ENCODE results near the gene SPON1. TPM values are rescaled to one million over a fixed set of nuclear protein-coding genes. Genes with fewer than 3 reads are reported as not detected.

SPON1 gene
- total and polyA plus RNA-seq, 2 of the 8 experiments (the other 6 are each of a cell fraction or from before 2014, with no cell fraction given), result 1.5 to 5.4 TPM

- Histone ChIP-seq H3K4me1 (replicated peaks in 1 of 4; ENCODE audit: control insufficient read depth in 3 of 4, insufficient read depth in 4 of 4, low read length in 3 of 4) (no peaks in the 10 kb centered on the region; a peak in 1 of 7 replicates), H3K79me2 (ENCODE audit: control insufficient read depth in 1 of 2, insufficient read depth in 2 of 2, low read length in 2 of 2) (no peaks in the 10 kb centered on the region), H3K27me3 (replicated peaks in 1 of 4; ENCODE audit: control insufficient read depth in 3 of 4, extremely low read depth in 1 of 4, insufficient read depth in 3 of 4, low read length in 3 of 4) (no peaks in the 10 kb centered on the region), H2BK120ac (replicated peaks; ENCODE audit: low read depth, low read length) (no peak overlapping the region), H3K9ac (replicated peaks in 1 of 4; ENCODE audit: extremely low read depth in 1 of 4, low read depth in 3 of 4, low read length in 3 of 4) (no peak overlapping the region), H4K5ac (ENCODE audit: insufficient read length, low read depth, low read length) (no peak overlapping the region), H3K4ac (replicated peaks; ENCODE audit: insufficient read length, low read depth, low read length) (no peak overlapping the region), H3K23me2 (ENCODE audit: low read depth, low read length) (no peaks in the 10 kb centered on the region), H3K4me2 (ENCODE audit: insufficient read depth in 1 of 2, low read depth in 2 of 2, low read length in 2 of 2) (no peak overlapping the region), H3K27ac (ENCODE audit: low read depth, low read length) (no peak overlapping the region), H2AK5ac (ENCODE audit: low read depth, low read length) (no peak overlapping the region), H2BK20ac (ENCODE audit: low read length) (no peak overlapping the region), H3K56ac (replicated peaks; ENCODE audit: insufficient read length, low read depth, low read length) (no peak overlapping the region), H2BK15ac (ENCODE audit: low read length) (no peak overlapping the region), H4K20me1 (replicated peaks in 1 of 2; ENCODE audit: control insufficient read depth in 1 of 2, insufficient read depth in 2 of 2, low read length in 2 of 2) (no peaks in the 10 kb centered on the region), H2BK5ac (ENCODE audit: low read depth, low read length) (no peak overlapping the region), H3K79me1 (ENCODE audit: low read depth, low read length) (no peaks in the 10 kb centered on the region), H2BK12ac (ENCODE audit: low read depth, low read length) (no peak overlapping the region), H3K23ac (ENCODE audit: insufficient read length) (no peak overlapping the region), H3K9me3 (ENCODE audit: insufficient read depth in 2 of 2, low read depth in 1 of 2, low read length in 1 of 2) (peaks cover 6% of the 10 kb centered on the region in 2 experiments; a peak in 1 of 4 replicates), H3K4me3 (ENCODE audit: extremely low read depth in 1 of 4, insufficient read depth in 2 of 4, low read depth in 3 of 4, low read length in 4 of 4) (no peak overlapping the region), H3K18ac (ENCODE audit: extremely low read depth, low read length) (no peak overlapping the region), H4K8ac (ENCODE audit: extremely low read depth, insufficient read depth, low read length) (no peak overlapping the region), H3K14ac (ENCODE audit: insufficient read length) (no peak overlapping the region), H2AFZ (ENCODE audit: low read length) (no peak overlapping the region), H4K91ac (replicated peaks; ENCODE audit: insufficient read length, low read length) (no peak overlapping the region), H3K36me3 (ENCODE audit: control insufficient read depth in 2 of 4, insufficient read depth in 4 of 4, low read length in 3 of 4) (no peaks in the 10 kb centered on the region)
- ChIA-PET CTCF (ENCODE audit: partially characterized antibody) (interaction anchor here (0.6 kb wide), 1 partner anchor 90 kb away, joined by 5 read pairs; no protein-coding TSS in a partner anchor), POLR2A (ENCODE audit: partially characterized antibody) (no interaction called here)
- 83% methylated on average over 4 of the region's 4 CpGs; no CpG with 5 or more reads in 1 of the 2 experiments for WGBS, 2 experiments (ENCODE audit: extremely low coverage in 1 of 2, insufficient coverage in 1 of 2, insufficient read length in 1 of 2, insufficient replicate concordance in 2 of 2, low coverage in 1 of 2, low lambda C conversion rate in 2 of 2, missing lambda C conversion rate in 1 of 2)
- TF ChIP-seq CEBPB (IDR thresholded peaks at IDR 0.05; ENCODE audit: low read depth, low read length), result no peak
- TF ChIP-seq HDAC6 (IDR thresholded peaks at IDR 0.05; ENCODE audit: low read depth, low read length), result no peak
- TF ChIP-seq EZH2 (IDR thresholded peaks at IDR 0.05; ENCODE audit: low read depth, low read length, severe bottlenecking), result no peak
- TF ChIP-seq RNF2 (IDR thresholded peaks at IDR 0.05; ENCODE audit: borderline replicate concordance, low read depth, low read length, missing control alignments, poor library complexity, severe bottlenecking), result no peak
- no peak for TF ChIP-seq BRCA1 (IDR thresholded peaks at IDR 0.05; ENCODE audit: low read depth, low read length)
- no peak for TF ChIP-seq SP1 (IDR thresholded peaks at IDR 0.05; ENCODE audit: low read depth, low read length)
- no peak for TF ChIP-seq GABPA (IDR thresholded peaks at IDR 0.05; ENCODE audit: borderline replicate concordance, insufficient read depth, low read length)
- no peak for TF ChIP-seq NANOG (IDR thresholded peaks at IDR 0.05; ENCODE audit: insufficient read depth, low read depth, low read length, poor library complexity, severe bottlenecking)
- no peak for TF ChIP-seq CTCF (IDR thresholded peaks at IDR 0.05; ENCODE audit: control extremely low read depth in 1 of 3, insufficient read depth in 1 of 3, low read depth in 1 of 3, low read length in 3 of 3)
- no peak for TF ChIP-seq USF2 (IDR thresholded peaks at IDR 0.05; ENCODE audit: low read length)
- no peak for FAIRE-seq
- DNase-seq (ENCODE audit: low read depth in 1 of 2, low spot score in 2 of 2), result no peak
These were observed 169.8 kb downstream of the SPON1 start for GRCh38 chr11:14132312-14132711.
